ENCODE results near the gene MBD3.

Gene MBD3

GRCh38 chr19:1618157-1619093 lies 25.8 kb upstream of the MBD3 start:
- DNase-seq, result no peak

GRCh38 chr19:1616875-1617274 lies 24.2 kb upstream of the MBD3 start:
- no peak for DNase-seq

GRCh38 chr19:1616396-1616795 lies 23.7 kb upstream of the MBD3 start:
- DNase-seq, result no peak

- no peak for DNase-seq
These were observed 22.6 kb upstream of the MBD3 start for GRCh38 chr19:1615156-1615765.

GRCh38 chr19:1613808-1614570 lies 21.3 kb upstream of the MBD3 start:
- DNase-seq, result no peak

GRCh38 chr19:1613146-1613545 lies 20.5 kb upstream of the MBD3 start:
- no peak for DNase-seq

DNA sequence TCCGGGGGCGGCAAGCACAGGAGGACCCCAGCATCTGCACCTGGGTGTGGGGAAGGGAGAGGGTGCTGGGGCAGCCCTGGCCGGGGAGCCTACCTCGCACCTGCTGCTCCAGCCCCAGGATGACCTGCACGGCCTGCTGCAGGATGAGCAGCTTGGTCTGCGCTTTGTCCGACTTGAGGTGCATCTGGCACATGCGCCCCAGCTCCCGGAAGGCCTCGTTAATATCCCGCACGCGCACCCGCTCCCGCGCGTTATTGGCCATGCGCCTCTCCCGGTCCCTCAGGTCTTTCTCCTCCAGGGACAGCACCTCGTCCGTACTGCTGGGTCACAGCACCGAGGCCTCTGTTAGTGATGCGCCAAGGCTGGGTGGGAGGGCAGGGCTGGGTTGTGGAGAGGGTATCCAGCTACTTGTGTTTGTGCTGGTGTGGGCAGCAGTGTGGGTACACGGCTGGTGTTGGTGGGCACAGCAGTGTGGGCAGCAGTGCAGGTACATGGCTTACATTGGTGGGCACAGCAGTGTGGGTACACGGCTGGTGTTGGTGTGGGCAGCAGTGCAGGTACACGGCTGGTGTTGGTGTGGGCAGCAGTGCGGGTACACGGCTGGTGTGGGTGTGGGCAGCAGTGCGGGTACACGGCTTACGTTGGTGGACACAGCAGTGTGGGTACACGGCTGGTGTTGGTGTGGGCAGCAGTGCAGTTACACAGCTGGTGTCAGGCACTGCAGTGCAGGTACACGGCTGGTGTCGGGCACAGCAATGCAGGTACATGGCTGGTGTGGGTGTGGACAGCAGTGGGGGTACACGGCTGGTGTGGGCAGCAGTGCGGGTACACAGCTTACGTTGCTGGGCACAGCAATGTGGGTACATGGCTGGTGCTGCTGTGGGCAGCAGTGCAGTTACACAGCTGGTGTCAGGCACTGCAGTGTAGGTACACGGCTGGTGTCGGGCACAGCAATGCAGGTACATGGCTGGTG lies 19.7 kb upstream of the MBD3 start:
- no peak for DNase-seq

GRCh38 chr19:1611353-1611752 lies 18.7 kb upstream of the MBD3 start:
- no peak for DNase-seq

GRCh38 chr19:1610579-1610978 lies 17.9 kb upstream of the MBD3 start:
- peak; percentile 74 for DNase-seq

DNA sequence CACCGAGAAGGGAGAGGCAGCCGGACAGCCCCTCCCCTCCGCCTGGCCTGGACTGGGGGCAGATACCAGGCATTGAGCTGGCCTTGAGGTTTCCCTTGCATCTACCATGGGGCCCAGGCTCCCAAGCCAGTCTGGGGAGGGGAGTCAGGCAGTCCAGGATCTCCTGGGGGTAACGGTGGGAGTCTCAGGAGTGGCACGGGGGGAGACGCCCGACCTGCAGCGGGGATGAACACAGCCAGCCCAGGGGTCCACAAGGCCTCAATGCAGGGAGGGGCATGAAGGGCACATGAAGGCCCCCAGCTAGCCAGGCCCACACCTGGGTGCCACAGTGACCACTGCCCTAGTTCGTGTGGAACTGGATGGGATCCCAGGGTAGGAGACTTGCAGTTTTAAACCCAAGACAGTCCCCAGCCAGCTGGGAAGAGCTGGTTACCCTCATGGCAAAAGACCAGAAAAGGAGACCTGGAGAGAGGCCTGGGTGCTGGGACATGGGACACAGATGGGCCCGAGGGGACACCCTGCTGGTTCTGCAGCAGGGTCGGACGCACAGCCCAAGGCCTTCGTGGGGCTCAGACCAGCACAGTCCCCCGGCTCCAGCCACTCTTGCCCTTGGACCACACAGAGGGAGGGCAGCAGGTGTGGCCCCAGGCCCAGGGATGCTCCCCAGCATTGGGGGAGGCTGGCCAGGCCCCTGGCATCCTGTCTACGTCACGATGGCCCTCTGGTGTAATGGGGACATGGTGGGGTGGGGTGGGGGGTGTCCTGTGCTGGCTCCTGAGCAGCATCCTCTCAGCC lies 17.2 kb upstream of the MBD3 start:
- DNase-seq, result no peak

GRCh38 chr19:1609103-1609396 lies 16.4 kb upstream of the MBD3 start:
- DNase-seq, result peak; percentile 72

DNA sequence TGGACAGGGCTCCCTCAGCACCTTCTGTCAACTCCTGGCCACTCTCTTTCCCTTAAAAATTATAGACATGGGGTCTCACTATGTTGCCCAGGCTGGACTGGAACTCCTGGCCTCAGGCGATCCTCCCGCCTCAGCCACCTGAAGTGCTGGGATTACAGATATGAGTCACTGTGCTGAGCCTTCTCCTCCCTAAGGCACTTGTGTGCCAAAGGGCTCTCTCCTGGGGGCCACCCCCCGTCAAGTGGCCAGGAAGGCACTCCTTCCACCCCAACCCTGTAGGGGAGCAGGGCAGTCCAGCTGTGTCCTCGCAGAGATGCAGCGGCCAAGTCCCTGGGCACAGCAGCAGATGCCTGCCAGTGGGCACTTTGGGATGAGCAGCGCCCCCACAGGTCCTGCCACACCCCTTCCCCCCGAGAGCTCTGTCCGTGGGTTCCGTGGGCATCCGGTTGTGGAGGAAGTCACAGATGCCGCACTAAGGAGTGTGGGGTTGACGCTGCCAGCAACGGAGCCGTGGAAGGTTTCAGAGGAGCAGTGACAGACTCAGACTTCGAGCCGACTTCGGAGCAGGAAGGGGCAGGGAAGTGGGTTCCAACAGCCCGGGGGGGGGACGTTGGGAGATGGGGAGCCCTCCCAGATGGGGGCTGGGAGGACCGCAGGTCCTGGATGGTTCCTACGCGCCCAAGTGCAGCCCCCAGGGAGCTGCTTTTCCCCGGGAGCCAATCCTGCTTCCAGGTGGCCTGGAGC lies 15.9 kb upstream of the MBD3 start:
- peak; percentile 71 for DNase-seq

DNA sequence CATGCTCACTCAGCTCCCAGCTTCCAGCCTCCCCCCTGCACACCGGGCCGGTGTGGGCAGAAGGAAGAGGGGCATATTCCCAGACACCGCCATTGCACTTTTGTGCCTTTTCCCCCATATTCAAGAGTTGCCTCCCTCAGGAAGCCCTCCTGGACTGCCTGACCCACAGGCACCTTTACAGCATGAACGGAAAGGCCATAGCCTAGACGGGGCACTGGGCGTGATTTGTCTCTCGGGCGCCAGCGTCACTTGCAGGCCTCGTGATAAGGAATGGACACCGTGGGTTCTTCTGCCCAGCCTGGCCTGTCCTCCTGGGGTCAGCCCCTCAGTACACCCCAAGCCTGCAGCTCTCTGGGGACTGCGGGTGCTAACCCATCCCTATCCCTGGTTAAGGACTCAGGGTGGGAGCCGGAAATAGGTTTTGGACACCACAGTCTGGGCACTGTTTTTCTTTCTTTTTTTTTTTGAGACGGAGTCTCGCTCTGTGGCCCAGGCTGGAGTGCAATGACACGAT lies 13.5 kb upstream of the MBD3 start:
- no peak for DNase-seq

DNA sequence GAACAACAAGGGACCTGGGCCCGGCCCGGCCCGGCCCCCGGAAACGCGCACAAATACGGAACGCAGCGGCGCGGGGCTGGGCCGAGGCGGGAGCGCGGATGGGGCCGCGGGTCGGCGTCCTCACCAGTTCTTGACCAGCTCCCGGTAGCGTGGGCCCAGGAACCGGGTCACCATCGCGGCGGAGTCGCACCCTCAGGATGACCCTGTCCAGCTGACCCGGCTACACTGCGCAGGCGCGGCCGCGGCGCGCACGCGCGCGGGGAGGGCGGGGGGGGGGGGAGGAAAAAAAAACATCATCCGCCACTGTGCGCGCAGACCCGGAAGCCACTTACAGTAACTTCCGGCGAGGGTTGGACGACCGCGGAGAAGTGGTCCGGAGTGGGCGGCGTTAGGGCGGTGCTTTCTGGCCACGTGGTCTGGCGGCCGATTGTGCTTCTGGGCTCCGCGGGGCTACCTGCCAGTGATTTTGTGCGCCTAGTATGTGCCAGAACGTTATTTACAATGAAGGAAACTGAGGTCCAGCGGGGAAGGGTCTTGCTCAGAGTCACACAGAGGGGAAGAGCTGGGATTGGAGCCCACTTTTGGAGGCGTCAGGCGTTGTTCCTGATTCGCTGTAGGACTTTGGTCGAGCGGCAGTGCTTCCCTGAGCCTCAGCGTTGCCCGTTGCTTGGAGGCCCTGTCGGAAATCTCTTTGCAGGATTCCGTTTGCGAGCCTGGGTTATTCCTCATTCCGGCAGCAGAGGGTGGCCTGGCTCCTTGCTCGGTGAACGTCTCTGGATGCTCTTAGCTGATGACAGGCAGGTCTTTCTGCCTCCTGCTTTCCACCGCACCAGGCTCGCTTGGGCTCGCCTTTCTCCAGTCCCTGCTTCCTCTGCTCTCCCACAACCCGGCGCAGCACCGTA lies 12.8 kb upstream of the MBD3 start, which contains the start of gene UQCR11:
Gene UQCR11, minus strand, starts transcription at position 227 of the 902 bp plus-strand sequence. Its CDS starts 53 bp downstream, at position 174.
- peak; percentile 96 for DNase-seq

GRCh38 chr19:1602091-1602707 lies 9.5 kb upstream of the MBD3 start:
- DNase-seq, result no peak

DNA sequence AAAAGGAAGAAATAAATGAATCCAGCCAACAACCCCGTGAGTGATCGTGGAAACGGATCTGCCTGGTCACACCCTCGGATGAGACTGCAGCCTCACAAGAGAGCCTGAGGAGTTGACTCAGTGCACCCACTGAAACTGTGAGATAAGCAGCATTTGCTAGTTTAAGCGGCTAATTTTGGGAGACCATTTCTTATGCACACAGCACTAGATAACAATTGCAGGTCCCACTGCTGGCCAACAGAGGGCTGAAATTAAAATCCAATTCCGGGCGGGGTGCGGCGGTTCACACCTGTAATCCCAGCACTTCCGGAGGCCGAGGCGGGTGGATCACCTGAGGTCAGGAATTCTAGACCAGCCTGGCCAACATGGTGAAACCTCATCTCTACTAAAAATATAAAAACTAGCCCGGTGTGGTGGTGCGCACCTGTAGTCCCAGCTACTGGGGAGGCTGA lies 9.0 kb upstream of the MBD3 start:
- DNase-seq, result no peak

DNA sequence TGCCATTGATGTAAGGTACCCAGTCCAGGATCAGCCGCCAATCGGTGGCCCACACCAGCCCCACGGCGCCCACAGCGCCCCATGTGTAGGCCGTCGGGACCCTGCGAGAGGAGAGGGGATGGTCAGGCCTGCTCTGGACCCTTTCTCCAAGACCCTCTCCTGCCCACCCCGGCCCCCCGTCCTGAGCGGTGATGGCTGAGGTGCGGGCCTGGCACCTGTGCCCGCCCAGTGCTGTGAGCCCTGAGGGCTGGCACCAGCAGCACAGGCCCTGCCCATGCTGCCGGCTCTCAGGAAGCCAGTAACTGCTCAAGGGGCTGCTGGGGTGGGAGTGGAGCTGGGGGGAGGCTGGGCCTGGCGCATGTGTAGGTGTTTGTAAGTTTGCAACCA lies 6.8 kb upstream of the MBD3 start:
- no peak for DNase-seq

DNA sequence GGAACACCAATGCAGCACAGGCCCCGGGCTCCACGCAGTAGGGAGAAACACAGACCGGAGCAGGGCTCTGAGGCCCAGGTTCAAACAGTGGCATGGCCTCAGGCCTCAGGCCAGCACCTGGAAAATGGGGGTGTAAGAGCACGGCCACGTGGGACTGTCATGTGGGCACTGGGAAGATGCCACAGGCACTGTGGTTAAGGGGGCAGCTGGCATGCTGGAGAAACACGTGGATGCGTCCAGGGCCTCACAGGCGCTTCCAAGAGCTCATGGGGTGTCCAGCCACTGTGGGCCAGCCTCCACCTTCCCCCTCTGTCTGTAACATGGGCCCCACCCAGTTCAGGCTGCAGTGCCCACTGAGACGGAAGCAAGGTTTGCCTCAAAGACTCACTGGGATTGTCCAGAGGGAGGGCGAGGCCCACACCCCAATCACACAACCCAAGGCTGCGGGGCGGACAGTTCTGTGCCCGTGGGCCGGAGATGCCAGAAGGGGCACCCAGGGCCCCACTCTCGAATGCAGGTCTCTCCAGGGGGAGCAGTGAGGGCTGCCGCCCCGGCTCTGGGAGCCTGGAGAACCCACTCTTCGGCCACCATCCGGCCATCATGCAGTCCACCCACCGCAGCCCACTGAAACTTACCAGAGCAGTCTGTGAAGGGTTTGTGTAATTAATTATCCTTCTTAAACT lies 6.3 kb upstream of the MBD3 start:
- DNase-seq, result no peak

- DNase-seq, result no peak
These were observed 772 bp upstream of the MBD3 start for GRCh38 chr19:1593501-1593772.
